BJ (cell line): ENCODE results near the gene CHCHD3. TPM values are rescaled to one million over a fixed set of nuclear protein-coding genes. Genes with fewer than 3 reads are reported as not detected.
A peak's percentile ranks its signal among the peaks of the same experiment; 100 is the strongest.

Experiments
- CTCF ChIA-PET: fragments of 350-600 bp; formaldehyde crosslinking; extraction: SDS; loops from one replicate; lab custom pipeline; 2021; ENCODE audit warnings: antibody characterized with exemption, inconsistent platforms; lab: Yijun Ruan, JAX
- POLR2A ChIA-PET: fragments of 300-600 bp; sonication (Branson Sonifier 250); formaldehyde crosslinking; extraction: SDS; loops from one replicate; lab custom pipeline; 2021; ENCODE audit warnings: antibody characterized with exemption; lab: Charles Lee
- DNase-seq: peaks from one replicate; pipeline ENCODE4 v3.0.0-alpha.2; 2011; ENCODE audit warnings: low read depth
- H3K27me3 ChIP-seq: 2 replicates; pipeline ENCODE4 v1.6.0; 2011; ENCODE audit warnings: low read length; ENCODE audit not compliant: control insufficient read depth, insufficient read depth
- H3K36me3 ChIP-seq: 2 replicates; pipeline ENCODE4 v1.5.1; 2011; ENCODE audit warnings: low read length; ENCODE audit not compliant: control insufficient read depth, insufficient read depth
- H3K4me3 ChIP-seq: 2 replicates; pipeline ENCODE4 v1.5.1; 2011; ENCODE audit warnings: low read depth, mild to moderate bottlenecking, control low read depth, low read length
- polyA plus RNA-seq: library from polyadenylated mRNA; depleted of rRNA; stranded (reverse); fragments of >200 nt; gene quantifications from 2 replicates; pipeline ENCODE4 v1.2.3, GENCODE V29; 2011
- TF ChIP-seq, protein P1 (sequence below): IDR thresholded peaks from 2 replicates; pipeline ENCODE4 v1.5.1; 2011; ENCODE audit warnings: low read depth, mild to moderate bottlenecking, control low read depth, inconsistent platforms, low read length, moderate library complexity; ENCODE audit not compliant: insufficient read depth

CHCHD3 gene
- polyA plus RNA-seq, 1 experiment, result 47.2 TPM

DNA sequence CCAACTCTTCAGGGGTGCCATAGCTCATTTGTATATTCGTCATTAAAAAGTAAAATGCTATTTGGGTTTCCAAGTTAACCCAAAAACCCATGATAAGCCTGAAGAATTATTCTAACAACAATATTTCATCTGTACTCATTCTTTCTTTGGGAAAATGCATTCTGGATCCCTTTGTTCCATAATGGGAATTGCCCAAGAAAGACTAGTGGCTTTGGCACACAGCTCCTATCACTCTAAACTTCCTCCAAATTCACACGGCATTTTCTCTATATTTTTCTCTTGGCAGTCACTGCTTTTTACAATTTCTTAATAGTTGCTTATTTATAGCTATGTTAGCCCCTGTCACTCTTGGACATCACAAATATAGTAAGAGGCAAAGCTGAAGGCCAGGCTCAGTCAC is 29.1 kb downstream of the CHCHD3 start:
- TF ChIP-seq, protein P1, sequence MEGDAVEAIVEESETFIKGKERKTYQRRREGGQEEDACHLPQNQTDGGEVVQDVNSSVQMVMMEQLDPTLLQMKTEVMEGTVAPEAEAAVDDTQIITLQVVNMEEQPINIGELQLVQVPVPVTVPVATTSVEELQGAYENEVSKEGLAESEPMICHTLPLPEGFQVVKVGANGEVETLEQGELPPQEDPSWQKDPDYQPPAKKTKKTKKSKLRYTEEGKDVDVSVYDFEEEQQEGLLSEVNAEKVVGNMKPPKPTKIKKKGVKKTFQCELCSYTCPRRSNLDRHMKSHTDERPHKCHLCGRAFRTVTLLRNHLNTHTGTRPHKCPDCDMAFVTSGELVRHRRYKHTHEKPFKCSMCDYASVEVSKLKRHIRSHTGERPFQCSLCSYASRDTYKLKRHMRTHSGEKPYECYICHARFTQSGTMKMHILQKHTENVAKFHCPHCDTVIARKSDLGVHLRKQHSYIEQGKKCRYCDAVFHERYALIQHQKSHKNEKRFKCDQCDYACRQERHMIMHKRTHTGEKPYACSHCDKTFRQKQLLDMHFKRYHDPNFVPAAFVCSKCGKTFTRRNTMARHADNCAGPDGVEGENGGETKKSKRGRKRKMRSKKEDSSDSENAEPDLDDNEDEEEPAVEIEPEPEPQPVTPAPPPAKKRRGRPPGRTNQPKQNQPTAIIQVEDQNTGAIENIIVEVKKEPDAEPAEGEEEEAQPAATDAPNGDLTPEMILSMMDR, result no peak
- POLR2A ChIA-PET, result no interaction called here
- no peaks in the 10 kb centered on the region for H3K36me3 ChIP-seq
- CTCF ChIA-PET, result interaction anchor here (0.7 to 1.3 kb wide), 4 partner anchors 11 to 1461 kb away, joined by 3 to 4 read pairs (median 3); no protein-coding TSS in a partner anchor
- H3K4me3 ChIP-seq, result no peak overlapping the region
- DNase-seq, result no peak
- no peaks in the 10 kb centered on the region for H3K27me3 ChIP-seq

DNA sequence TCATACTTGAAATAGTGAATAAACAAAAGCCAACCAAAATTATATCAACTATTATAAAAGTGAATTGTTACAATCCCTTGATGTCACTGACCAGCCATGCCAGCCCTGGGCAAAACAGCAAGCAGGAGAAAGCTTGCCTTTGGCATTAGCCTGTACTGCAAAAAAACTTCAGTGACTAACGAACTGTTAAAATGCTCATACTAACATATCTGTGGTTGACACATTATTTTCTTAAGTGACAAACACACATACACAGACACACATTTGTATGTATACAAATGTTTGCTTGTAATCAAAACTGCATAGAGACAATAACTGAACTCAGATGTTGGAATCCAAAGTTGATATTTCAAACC is 29.5 kb downstream of the CHCHD3 start:
- ChIA-PET CTCF (interaction anchor here (0.7 to 1.3 kb wide), 4 partner anchors 10 to 1462 kb away, joined by 3 to 4 read pairs (median 3); no protein-coding TSS in a partner anchor), POLR2A (no interaction called here)
- H3K4me3 ChIP-seq, result no peak overlapping the region
- TF ChIP-seq, protein P1, result no peak
- H3K27me3 ChIP-seq, result no peaks in the 10 kb centered on the region
- H3K36me3 ChIP-seq, result no peaks in the 10 kb centered on the region
- no peak for DNase-seq

DNA sequence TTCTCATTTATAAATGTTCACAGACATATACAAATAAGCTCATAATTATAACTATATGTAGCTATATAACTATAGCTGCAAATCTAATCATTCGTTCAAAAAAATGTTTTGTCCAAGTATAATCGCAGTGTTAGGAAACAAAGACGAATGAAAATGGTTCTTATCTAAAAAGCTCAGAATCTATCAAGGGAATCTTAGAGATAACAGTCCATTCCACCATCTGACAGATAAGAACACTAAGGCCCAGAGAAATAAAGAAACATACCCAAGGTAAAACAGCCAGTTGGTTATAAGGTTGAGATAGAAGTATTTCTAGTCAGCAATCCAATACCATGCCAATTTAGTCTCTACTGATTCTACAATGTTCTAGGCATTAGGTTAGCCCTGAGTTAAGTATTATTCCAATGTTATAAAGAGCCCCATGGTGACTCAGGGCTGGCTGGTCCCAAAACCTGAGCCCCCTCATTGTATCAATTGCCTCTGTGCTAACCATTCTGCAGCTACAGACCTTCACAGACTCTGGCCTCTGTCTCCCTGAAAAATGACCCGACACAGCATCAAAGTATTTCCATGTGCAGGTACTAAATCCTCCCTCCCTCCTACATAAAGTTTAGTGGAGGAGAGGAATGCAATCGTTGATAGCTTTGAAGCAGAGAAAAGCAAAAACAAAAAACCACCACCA is 30.0 kb downstream of the CHCHD3 start:
- TF ChIP-seq, protein P1, result no peak
- ChIA-PET CTCF (interaction anchor here (0.6 to 1.3 kb wide), 4 partner anchors 15 to 1462 kb away, joined by 3 to 4 read pairs (median 3); no protein-coding TSS in a partner anchor), POLR2A (no interaction called here)
- DNase-seq, result no peak
- no peaks in the 10 kb centered on the region for H3K36me3 ChIP-seq
- no peaks in the 10 kb centered on the region for H3K27me3 ChIP-seq
- no peak overlapping the region for H3K4me3 ChIP-seq

DNA sequence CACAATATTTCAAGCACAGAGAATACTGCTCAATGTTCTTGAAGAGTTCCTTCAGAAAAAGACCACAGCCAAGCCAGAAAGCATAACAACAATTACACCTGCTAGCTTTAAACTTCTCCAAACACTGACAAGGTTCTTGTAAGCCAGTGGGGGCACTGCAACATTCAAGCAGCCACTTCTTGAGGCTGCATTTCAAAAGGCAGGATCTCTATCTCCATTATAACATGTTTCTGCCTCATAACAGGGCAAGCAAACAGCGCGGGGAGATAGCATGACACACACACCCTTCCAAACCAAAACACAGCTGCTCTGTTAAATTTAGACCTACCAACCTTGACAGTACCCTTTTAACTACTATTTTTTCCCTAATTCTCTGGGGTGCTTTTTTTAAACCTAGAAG is 30.8 kb downstream of the CHCHD3 start:
- Histone ChIP-seq H3K4me3 (no peak overlapping the region), H3K36me3 (no peaks in the 10 kb centered on the region), H3K27me3 (no peaks in the 10 kb centered on the region)
- no peak for DNase-seq
- TF ChIP-seq, protein P1, result peak; percentile 36
- ChIA-PET CTCF (interaction anchor here (0.6 to 0.7 kb wide), 3 partner anchors 27 to 140 kb away, joined by 3 read pairs; no protein-coding TSS in a partner anchor), POLR2A (no interaction called here)

DNA sequence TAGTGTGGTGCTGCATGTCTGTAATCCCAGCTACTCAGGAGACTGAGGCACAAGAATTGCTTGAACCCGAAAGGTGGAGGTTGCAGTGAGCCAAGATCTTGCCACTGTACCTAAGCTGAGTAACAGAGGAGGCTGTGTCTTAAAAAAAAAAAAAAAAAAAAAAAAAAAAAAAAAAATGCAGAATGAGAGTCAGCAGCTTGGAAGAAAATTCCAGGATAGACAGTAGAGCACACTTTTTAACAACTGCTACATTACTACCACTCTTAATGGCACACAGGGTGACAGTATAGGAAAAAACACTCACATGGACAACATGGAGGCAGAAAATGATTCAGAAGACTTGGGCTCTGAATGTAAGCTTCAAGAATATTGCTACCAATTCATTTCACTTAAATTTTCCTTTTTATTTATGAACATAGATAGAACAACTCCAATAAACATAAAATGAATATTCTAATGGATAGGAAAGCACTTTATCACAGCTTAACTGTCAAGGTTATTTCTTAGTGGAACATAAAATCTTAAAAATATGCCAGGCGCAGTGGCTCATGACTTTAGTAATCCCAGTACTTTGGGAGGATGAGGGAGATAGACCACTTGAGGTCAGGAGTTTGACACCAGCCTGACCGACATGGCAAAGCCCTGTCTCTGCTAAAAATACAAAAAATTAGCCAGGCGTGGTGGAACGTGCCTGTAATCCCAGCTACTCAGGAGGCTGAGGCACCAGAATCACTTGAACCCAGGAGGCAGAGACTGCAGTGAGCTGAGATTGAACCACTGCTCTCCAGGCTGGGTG is 31.5 kb downstream of the CHCHD3 start:
- Histone ChIP-seq H3K4me3 (no peak overlapping the region), H3K27me3 (no peaks in the 10 kb centered on the region), H3K36me3 (no peaks in the 10 kb centered on the region)
- no peak for DNase-seq
- TF ChIP-seq, protein P1, result no peak
- ChIA-PET CTCF (interaction anchor here (0.6 to 0.7 kb wide), 2 partner anchors 28 to 1859 kb away, joined by 3 read pairs; no protein-coding TSS in a partner anchor), POLR2A (interaction anchor here (0.6 kb wide), 1 partner anchor 73 kb away, joined by 3 read pairs; no protein-coding TSS in a partner anchor)
